ENCODE measurements around the gene KCNJ3.

The KCNJ3 gene

GRCh38 chr2:154898269-154898668, 199.8 kb downstream of the KCNJ3 start:
- TF ChIP-seq CTCF (IDR thresholded peaks at IDR 0.05; ENCODE audit: insufficient read depth, low read depth, low read length, missing control alignments) = no peak
- no peak for DNase-seq (ENCODE audit: low read depth)
- H3K4me3 ChIP-seq (ENCODE audit: low read length) = no peak overlapping the region

- no peak for TF ChIP-seq CTCF (IDR thresholded peaks at IDR 0.05; ENCODE audit: insufficient read depth, low read depth, low read length, missing control alignments)
- H3K4me3 ChIP-seq (ENCODE audit: low read length) = no peak overlapping the region
- no peak for DNase-seq (ENCODE audit: low read depth)
Observed at GRCh38 chr2:154901063-154901462, 202.6 kb downstream of the KCNJ3 start.

Data from epithelial cell of esophagus (primary cell).